Suprapubic skin (tissue), 4 donors: ENCODE results near the gene HESX1.

Experiments used
- CTCF ChIP-seq, 2 donors: fragments of 200-600 bp in 1 of 2; fragments of 450-650 bp in 1 of 2; sonication (generic) in 1 of 2; IDR thresholded peaks; one replicate each; pipeline ENCODE4 v1.5.1; 2016 to 2019; ENCODE audit warnings: antibody characterized with exemption in 2 of 2, mild to moderate bottlenecking in 1 of 2, moderate library complexity in 1 of 2
- POLR2A ChIP-seq, 2 donors: fragments of 450-650 bp; IDR thresholded peaks; one replicate each; pipeline ENCODE4 v1.6.1; 2017; ENCODE audit warnings: antibody characterized with exemption in 2 of 2, mild to moderate bottlenecking in 2 of 2, moderate library complexity in 2 of 2
- POLR2AphosphoS5 ChIP-seq, 3 donors: sonication (generic); formaldehyde crosslinking; IDR thresholded peaks; one replicate each; pipeline ENCODE4 v1.6.1; 2017; ENCODE audit warnings: antibody characterized with exemption in 3 of 3

DNA sequence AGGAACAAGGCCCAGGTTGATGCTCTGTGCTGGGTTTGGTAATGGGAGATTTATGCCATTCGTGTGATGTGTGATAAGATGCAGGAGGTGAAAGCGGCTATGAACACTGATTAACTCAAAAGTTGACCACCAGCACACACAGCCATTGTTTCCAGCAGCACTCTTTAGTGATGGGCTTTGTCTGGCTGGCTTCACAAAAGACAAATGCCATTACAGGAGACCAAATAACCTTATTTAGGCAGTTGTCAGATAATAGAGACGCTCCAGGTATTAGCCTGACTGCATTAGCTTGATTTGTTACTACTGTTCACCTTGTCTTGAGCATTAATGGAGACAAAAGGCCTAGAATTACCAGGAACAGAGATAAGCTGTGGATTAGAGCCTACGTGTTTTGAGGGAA is 5.1 kb downstream of the HESX1 start:
- TF ChIP-seq CTCF (IDR thresholded peaks at IDR 0.05): no peak
- TF ChIP-seq POLR2AphosphoS5 (IDR thresholded peaks at IDR 0.05): no peak
- no peak for TF ChIP-seq POLR2A (IDR thresholded peaks at IDR 0.05)
